ENCODE data around the gene EBF3.

DNA sequence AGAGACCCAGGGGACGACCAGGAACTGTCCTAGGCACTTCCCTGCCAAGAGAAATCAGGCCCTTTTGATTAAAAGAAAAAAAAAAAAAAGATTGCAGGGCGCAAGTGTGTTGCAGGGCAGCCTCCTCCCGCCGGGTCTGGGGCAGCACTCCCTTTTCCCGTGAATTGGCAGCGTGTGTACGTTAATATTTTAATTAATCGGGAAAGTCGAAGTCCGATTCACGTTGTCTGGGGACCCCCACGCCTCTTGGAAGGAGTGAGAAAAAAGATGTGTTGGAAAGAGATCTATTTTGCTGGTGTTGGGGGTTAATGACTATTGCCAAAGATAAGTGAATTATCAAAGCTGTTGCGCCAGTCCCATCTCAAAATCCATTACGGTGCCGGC, 1.3 kb upstream of the EBF3 start:
- TF ChIP-seq, protein P1, sequence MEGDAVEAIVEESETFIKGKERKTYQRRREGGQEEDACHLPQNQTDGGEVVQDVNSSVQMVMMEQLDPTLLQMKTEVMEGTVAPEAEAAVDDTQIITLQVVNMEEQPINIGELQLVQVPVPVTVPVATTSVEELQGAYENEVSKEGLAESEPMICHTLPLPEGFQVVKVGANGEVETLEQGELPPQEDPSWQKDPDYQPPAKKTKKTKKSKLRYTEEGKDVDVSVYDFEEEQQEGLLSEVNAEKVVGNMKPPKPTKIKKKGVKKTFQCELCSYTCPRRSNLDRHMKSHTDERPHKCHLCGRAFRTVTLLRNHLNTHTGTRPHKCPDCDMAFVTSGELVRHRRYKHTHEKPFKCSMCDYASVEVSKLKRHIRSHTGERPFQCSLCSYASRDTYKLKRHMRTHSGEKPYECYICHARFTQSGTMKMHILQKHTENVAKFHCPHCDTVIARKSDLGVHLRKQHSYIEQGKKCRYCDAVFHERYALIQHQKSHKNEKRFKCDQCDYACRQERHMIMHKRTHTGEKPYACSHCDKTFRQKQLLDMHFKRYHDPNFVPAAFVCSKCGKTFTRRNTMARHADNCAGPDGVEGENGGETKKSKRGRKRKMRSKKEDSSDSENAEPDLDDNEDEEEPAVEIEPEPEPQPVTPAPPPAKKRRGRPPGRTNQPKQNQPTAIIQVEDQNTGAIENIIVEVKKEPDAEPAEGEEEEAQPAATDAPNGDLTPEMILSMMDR (IDR thresholded peaks at IDR 0.05 in 8 of 11, conservative IDR thresholded peaks at IDR 0.05 in 3 of 11), result no peak
- no peak for TF ChIP-seq POLR2A (IDR thresholded peaks at IDR 0.05)
- no peak for TF ChIP-seq POLR2AphosphoS5 (IDR thresholded peaks at IDR 0.05)
